Cerebellar cortex (tissue), 1 donor: Measurements from ENCODE around the gene C10orf95.
"Not testable (repeated sequence)": the region's sequence is repeated elsewhere in the genome, so short reads cannot be mapped to it uniquely, and the experiment has no call there.

Source experiments
- DNase-seq: peaks from one replicate; pipeline ENCODE4 v3.0.0-alpha.2; 2015; ENCODE audit warnings: low spot score

C10orf95 gene

GRCh38 chr10:102451105-102451969 lies at the start of gene C10orf95:
C10orf95 (minus strand) TSS chr10:102451543; CDS start chr10:102451093, 450 bp downstream.
- DNase-seq, result peak; percentile 35

- DNase-seq, result not testable (repeated sequence)
Measured at GRCh38 chr10:102500686-102501085, 49.3 kb upstream of the C10orf95 start.

- DNase-seq, result no peak
Measured at GRCh38 chr10:102499356-102499755, 48.0 kb upstream of the C10orf95 start.

- no peak for DNase-seq
Measured at GRCh38 chr10:102497545-102497944, 46.2 kb upstream of the C10orf95 start.

GRCh38 chr10:102493771-102494170 lies 42.4 kb upstream of the C10orf95 start:
- DNase-seq, result no peak

- peak; percentile 62 for DNase-seq
Measured at GRCh38 chr10:102492983-102493382, 41.6 kb upstream of the C10orf95 start.

GRCh38 chr10:102492344-102492939 lies 41.1 kb upstream of the C10orf95 start:
- DNase-seq, result peak; percentile 9

GRCh38 chr10:102491136-102491535 lies 39.8 kb upstream of the C10orf95 start:
- peak; percentile 85 for DNase-seq

GRCh38 chr10:102485093-102485784 lies 33.9 kb upstream of the C10orf95 start:
- no peak for DNase-seq

- DNase-seq, result no peak
Measured at GRCh38 chr10:102484021-102484420, 32.7 kb upstream of the C10orf95 start.

GRCh38 chr10:102480396-102480795 lies 29.1 kb upstream of the C10orf95 start:
- DNase-seq, result no peak

- DNase-seq, result peak; percentile 23
Measured at GRCh38 chr10:102479651-102480050, 28.3 kb upstream of the C10orf95 start.

- no peak for DNase-seq
Measured at GRCh38 chr10:102476466-102477141, 25.3 kb upstream of the C10orf95 start.

- DNase-seq, result no peak
Measured at GRCh38 chr10:102475451-102476040, 24.2 kb upstream of the C10orf95 start.

- no peak for DNase-seq
Measured at GRCh38 chr10:102473445-102474331, 22.3 kb upstream of the C10orf95 start.

- no peak for DNase-seq
Measured at GRCh38 chr10:102470579-102471546, 19.5 kb upstream of the C10orf95 start.

GRCh38 chr10:102468683-102469082 lies 17.3 kb upstream of the C10orf95 start:
- no peak for DNase-seq

- DNase-seq, result no peak
Measured at GRCh38 chr10:102467971-102468438, 16.7 kb upstream of the C10orf95 start.

GRCh38 chr10:102467318-102467717 lies 16.0 kb upstream of the C10orf95 start:
- DNase-seq, result no peak
